Ammon's horn (tissue), 1 donor: ENCODE results near the gene GNAZ.

Experiments used
- DNase-seq: peaks from one replicate; pipeline ENCODE4 v3.0.0-alpha.2; 2016; ENCODE audit warnings: low spot score

Gene GNAZ

DNA sequence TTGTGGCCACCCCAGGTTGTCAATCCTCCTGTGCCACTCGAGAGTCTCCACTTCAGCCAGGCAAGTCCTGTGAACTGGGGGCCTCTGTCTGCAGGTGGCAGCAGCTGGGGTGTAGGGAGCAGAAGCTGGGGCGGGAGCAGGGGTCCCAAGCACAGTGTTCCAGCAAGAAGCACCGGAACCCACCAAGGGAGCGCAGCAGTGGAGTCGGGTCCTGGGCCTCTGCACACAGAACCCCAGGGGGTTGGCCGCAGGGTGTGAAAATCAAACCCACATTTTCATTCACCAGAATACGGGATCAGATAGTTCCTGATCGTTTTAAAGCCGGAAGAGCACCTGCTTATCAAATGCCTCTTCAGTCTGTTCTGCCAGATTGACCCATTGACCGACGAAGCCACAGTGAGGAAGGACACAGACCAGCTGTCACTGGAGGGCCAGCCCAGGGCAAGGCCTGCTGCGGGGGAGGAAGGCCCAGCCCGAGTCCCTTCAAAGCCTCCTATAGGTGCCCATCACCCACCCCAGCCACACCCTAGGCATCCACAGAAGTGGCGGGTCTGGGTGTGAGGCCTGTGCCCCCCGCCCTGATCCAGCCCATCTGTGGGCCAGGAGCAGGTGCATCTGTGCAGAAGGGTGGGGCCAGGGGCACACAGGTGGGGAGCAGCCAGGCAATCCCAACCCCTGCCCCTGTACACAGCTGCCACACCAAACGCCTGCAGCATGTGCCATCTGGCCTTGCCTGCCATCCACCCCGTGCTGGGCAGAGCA, 37.3 kb downstream of the GNAZ start:
- no peak for DNase-seq

GRCh38 chr22:23108249-23109078, 38.1 kb downstream of the GNAZ start:
- no peak for DNase-seq

- no peak for DNase-seq
These were observed 38.7 kb downstream of the GNAZ start for GRCh38 chr22:23109079-23109347.

GRCh38 chr22:23109441-23109978, 39.2 kb downstream of the GNAZ start:
- DNase-seq = no peak

DNA sequence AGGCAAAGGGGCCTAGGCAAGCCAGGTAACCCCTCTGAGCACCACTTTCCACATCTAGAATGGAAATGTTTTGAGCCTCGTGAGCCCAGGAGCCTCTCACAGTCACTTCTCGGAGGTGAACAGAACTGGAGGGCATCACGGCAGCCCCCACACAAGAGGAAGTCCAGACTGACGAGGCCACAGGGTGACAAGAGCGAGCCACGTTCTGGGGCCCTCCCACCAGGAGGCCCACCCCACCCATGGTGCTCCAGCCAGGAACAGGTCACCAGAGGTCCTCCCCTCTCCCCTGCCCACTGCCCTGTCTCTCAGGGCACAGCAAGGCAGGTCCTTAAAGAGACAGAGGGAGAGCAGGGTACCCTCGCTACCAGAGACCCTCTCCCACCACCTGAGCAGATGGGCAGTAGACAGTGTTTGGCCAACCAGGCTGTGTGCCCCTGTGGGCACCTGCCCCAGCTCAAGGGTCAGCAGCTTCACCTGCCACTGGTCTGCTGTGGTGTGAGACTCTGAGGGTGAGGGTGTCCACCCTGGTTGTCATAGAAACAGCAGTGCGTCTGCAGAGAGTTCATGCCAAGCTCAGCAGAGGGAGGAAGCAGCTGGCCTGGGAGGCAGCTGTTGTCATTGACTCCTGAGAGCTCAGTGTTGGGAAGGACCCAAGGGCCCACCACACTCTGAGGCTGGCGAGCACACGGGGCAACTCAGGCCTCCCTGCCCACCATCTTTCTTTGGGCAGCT, 40.0 kb downstream of the GNAZ start:
- peak; percentile 60 for DNase-seq

DNA sequence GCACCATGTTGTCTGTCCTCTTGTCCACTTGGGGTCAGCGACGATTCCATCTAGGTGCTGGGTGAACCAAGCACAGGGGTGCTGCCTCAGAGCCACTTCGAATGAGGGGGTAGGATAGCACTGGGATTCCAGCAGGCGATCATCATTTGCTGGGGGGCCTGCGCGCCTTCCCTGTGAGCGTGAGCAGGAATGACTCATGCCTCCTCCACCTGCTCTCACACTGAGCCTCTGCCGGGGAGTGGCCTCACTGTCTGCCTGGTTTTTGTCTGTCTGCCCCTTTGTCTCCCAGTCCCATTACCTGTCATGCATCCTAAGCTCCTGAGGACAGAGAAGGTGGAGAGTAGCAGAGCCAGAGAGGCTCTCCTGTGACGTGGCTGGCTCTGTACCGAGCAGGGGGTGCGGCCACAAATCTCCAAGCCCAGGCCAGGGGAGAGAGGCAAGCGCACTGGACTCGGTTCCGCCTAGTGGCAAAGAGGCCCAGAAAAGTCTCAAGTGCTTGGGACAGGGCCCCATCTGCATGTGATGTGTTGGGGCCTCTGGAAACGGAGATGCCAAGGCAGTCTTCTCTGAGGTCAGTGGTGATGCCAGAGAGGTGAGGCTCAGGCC, 40.7 kb downstream of the GNAZ start:
- peak; percentile 60 for DNase-seq

GRCh38 chr22:23112472-23113012, 42.2 kb downstream of the GNAZ start:
- DNase-seq = no peak

DNA sequence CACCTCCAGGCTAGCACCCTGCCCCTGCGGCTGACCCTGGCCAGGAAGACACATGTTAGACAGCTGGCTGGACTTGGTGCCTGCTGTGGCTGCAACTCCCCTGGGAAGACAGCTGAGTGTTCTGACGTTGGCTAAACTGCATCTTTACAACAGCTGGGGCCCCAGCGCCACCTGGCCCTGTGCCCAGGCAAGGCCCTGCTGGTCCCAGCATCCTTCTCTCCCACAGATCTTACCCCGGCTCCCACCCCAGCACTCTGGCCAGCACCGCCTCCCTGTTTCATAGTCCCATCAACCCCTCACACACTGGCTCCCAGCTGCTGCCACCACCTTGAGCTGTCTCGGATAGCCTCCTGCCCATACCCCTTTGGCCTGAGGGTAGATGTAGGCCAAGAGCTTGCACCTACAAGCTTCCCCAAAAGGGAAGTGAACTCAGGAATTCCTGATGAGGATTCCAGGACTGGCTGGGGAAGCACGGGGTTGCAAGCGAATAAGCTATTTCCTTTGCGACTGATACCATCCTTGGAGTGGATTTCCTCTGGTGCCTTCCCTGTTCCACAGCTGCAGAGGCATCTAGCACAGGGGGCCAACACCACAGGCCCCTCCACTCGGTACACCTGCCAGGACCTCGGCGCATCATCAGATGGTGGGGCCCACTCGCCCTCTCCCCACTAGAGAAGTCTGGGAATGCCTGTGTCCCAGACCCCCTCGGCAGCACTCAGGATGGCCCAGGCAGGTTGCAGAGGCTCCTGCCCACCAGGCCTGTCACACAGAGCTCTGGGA, 42.9 kb downstream of the GNAZ start:
- peak; percentile 85 for DNase-seq

GRCh38 chr22:23113847-23114720, 43.8 kb downstream of the GNAZ start:
- DNase-seq = peak; percentile 94

GRCh38 chr22:23114721-23115020, 44.4 kb downstream of the GNAZ start:
- DNase-seq = no peak

- DNase-seq = no peak
These were observed 45.0 kb downstream of the GNAZ start for GRCh38 chr22:23115369-23115768.

DNA sequence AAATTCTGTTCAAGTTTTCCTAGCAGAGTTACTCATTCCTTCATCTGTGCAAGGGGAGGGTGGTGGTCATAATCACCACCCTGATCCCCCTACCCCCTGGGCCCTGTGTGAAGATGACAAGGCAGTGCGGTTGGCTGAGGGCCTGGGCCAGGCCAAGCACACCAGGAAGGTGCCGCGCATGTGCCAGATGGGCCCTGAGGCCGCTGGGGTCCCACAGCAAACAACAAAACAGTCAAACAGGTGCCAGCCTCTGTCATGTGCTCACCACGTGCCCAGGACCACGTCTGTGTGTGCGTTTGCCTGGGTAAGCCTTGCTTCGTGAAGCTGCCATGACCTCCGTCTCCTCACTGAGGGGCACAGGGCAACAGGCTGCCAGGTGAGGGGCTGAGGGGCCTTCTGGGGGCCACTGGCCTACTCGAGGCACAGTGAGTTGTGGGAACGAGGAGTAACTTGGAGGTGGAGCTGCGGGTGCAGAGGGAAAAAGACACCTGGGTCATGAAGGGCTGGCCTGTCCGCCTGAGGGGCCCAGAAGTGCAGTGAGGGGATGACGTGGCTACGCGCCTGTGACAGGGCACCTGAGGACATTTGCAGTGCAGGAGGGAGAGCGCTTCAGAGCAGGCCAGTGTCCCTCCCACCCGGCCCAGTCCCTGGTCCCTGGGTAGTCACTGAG, 45.6 kb downstream of the GNAZ start:
- no peak for DNase-seq

DNA sequence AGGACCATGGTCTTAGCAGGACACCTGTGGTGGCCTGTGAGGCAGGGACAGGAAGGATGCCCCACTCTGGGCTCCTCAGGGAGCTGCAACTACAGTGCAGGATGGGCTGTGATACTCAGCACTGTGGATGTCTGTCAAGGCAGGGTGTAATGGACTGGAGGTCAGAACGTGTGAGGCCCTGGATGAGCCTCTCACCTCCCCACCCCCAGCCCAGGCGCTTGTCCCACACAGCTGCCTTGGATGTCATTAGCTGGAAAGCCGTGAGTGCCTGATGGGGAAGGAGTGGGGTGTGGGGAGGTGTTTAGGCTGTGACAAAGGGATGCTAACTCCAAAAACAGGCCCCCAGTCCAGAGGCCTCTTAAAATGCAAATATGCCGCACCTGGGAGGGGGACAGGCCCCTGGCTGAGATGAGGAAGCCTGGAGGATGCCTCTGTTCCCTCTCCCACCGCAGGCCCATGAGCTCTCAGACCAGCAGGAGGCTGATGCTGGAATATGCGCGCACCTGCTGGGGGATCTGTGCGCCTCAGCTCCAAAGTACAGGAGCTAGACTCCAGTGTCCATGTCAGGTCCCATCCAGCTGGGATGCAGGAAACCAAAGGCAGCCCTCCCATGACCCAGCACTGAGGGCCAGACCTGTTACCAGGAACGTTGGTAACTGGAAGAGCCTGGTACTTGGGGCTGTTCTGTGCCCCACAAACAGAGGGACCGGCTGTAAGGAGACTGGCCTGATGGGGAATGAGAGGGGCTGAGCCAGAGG, 46.4 kb downstream of the GNAZ start:
- no peak for DNase-seq

DNA sequence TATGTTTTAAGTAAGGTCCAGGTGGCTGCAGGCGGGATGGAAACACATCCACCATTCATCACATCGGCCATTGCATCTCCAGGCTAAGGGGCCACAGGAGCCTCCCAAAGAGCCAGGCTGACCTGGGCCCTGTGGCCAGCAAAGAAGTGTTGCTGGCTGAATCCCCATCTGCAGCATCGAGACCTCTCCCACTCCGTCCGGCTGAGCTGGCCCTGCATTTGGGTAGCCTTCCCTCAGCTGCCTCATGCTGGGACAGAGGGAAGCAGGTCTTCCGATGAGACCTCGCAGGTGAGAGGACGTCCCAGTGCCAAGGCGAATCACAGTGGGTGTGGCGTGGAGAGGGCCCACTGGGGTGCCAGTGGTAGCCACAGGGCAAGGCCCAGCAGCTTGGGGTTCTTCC, 47.0 kb downstream of the GNAZ start:
- DNase-seq = no peak

GRCh38 chr22:23117891-23118646, 47.8 kb downstream of the GNAZ start:
- DNase-seq = no peak

DNA sequence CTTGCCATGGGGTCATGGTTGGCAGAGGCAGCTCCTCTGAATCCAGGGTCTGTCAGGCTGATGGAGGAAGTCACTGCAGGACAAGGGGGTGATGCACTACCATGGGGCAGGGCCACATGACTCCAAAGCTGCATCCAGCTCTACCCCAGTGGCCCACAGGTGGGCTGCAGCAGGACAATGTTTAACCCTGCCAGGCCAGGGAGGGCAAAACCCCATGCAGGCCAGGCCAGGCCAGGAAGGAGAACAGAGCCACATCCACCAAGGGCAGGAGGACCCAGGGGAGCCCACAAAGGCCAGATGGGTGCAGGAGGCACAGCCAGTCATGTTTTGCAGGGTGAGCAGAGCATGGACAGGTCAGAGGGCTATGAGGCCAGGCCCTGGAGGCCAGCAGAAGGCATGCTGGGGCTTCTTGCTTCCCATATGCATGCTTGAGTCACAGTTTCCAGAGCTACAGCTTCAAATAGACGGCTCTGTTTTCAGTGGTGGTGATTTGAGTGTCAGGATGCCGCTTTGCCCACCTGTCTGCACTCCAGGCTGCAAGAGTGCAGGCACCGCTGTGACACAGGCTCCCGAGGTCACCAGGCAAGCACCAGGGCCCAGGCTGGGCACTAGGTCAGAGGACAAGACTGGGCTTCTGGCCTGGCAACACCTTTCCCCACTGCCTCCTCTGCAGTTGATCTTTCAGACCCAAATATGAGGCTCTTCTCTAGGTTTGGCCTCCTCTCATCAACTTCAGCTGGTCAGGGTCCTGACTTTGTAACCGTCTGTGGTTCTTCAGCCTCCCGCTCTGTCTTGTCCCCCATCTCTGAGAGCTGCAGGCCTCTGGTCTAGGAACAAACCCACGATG, 48.6 kb downstream of the GNAZ start:
- no peak for DNase-seq
